Left kidney (tissue), 2 donors: ENCODE results near the gene PELI2. TPM values are rescaled to one million over a fixed set of nuclear protein-coding genes. Genes with fewer than 3 reads are reported as not detected.

Source experiments
- DNase-seq: peaks from one replicate; pipeline ENCODE4 v3.0.0-alpha.2; 2013
- polyA plus RNA-seq: library from polyadenylated mRNA; unstranded; fragments of 120-200 nt; gene quantifications from one replicate; pipeline ENCODE4 v1.2.1, GENCODE V29; 2013; ENCODE audit not compliant: insufficient read length

Gene PELI2
- polyA plus RNA-seq, 1 donor: 28.3 TPM

GRCh38 chr14:56199982-56200577 is 81.9 kb downstream of the PELI2 start:
- no peak for DNase-seq

DNA sequence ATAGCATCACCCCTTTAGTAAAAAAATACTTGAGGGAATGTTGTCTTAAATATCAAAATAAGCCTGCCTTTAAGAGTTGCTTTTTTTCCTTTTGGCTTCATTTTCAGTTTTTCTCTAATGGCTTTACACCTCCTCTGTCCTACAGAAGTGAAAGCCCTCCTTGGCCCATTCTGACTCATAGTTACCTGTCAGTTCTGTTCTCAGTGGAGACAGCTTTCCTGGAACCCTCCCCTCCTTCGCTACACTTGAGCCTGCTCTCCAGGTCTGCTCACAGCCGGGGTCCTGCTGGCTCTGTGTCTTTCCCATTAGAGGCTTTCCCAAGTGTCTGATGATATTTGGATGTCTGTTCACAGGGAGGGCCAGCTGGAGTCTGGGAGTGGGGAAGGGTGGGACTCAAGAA is 84.0 kb downstream of the PELI2 start:
- no peak for DNase-seq

- no peak for DNase-seq
These were observed 87.7 kb downstream of the PELI2 start for GRCh38 chr14:56205881-56206280.

DNA sequence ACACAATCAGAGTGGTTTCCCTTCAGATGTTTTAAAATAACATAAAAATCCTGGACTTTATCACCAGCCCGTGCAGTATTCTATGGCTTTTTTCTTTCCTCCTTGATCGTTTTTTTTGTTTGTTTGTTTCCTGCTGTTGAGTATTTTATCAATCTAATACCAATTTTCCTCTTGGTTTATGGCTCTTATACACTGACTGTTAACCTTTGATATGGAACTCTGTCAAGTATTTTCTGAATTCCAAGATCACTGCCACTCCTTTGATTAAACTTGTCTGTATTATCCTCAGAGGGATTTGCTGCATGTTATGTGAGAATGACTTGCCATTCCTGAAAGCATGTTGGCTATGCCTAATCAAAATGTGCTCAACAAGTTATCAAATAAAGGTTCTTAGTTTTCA is 88.4 kb downstream of the PELI2 start:
- no peak for DNase-seq

DNA sequence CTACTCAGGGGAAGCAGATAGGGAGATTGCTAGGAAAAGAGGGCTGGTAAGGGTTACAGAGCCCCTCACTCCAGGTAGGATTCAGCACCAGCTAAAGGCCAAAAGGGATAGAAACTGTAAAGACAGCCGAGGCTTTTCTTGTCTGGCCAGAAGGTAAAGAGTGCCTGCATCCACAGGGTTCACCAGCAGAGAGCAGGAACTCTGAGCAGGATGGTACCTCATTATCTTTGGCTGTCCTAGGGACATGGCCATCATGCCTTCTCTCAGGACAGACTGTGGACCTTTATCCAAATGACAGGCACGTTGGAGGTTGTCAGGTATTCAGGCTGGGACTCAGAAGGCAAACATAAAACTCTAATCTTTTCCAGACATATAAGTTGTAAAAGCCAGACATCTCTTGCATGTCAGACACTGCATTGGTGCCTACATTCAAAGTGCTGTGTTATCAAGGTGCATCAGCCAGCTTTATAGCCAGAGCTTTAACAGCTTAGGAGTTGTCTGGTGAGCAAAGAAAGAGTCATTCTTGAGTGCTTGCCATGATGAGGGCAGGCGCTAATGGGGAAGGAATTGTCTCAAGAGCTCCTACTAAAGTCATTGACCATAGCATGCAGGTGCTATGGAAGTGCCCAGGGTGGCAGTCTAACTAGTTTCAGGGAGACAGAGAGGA is 89.5 kb downstream of the PELI2 start:
- DNase-seq: no peak

GRCh38 chr14:56208520-56208919 is 90.3 kb downstream of the PELI2 start:
- no peak for DNase-seq

DNA sequence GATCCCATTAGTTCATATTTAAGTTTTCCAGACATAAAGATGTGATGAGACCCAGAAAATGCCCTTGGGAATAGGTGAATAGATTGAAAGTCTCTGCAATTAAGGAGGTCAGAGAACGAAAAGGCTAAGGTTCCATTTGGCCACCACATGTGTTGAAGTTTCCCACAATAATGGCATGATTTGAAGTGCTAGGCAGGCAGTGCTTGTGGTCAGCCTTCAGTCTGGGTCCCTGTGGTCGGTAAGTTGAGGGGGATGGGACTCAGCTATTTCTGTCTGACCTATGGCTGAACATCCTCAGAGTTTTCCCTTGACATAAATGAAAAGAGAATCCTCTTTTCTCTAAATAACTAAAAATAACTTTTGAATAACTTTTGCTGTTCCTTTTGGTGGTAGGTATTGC is 92.4 kb downstream of the PELI2 start:
- no peak for DNase-seq

DNA sequence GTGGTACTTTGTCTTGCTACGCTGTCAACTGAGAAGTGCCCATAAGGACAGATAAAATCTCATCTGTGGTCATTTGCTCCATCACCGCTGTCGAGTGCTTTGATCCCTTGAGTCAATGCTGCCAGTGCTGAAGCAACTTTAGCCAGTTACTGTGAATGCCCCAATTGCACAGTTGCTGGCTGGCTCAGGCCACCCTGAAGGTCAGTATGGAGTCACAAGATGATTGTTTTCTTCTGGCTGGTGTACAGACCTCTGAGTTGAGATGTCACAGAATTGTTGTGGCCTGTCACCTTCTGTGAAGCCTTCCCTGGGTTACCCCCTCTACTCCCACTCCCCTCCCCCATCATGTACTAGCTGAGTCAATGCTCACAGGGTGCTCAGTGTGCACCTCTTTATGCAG is 92.9 kb downstream of the PELI2 start:
- no peak for DNase-seq

DNA sequence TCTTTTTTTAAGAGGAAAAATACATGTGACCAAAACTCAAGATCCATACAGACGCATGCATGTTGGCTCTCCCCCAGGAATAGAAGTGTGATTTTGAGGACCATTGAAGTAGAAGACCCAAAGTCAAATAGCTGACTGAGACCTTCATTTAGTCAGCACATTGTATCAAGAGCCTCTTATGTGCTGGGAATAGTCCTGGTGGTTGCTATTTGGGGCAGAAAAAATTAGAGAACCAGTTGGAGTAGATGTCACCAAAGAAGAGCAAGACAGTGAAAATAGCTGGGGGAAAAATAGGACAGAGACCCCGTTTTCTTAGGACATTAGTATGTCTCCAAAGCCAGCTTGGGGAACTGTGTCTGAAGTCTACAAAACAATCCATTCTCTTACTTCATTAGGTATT is 93.6 kb downstream of the PELI2 start:
- no peak for DNase-seq

DNA sequence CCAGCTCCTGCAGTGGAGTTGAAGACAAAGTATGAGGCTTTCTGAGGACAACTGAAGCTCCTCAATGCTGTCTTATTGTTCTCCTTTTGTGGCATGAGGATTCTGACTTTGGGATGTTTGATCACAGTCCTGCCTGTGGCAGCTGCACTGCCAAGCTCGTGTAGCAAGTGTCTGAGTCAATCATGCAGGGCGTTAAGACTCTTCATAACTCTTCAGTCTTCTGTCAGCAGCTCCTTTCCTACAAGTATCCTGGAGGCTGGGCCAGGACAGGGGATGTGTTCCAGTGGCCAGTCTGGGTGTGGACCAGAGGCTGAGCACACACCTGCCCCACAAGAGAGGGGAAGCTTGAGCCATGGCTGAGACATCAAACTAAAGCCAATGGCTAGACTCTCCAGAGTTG is 94.3 kb downstream of the PELI2 start:
- no peak for DNase-seq

DNA sequence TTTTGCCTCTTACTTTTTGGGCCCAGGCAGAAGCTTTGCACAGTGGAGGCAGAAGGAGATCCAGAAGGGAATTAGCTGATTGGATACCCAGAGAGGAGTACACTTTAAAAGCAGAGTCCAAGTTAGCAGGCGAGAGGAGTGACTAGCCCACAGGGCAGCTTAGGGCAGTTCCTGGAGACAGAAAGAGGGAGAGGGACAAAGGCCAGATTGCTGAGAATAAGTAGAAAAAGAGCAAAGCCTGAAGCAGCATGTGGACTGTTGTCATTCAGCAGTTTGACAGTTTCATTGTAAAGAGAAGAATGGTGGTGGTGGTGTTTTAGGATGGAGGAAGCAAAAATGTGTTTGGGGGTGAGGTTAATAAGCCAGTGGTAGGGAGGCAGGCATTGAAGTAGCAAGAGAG is 95.1 kb downstream of the PELI2 start:
- DNase-seq: no peak

DNA sequence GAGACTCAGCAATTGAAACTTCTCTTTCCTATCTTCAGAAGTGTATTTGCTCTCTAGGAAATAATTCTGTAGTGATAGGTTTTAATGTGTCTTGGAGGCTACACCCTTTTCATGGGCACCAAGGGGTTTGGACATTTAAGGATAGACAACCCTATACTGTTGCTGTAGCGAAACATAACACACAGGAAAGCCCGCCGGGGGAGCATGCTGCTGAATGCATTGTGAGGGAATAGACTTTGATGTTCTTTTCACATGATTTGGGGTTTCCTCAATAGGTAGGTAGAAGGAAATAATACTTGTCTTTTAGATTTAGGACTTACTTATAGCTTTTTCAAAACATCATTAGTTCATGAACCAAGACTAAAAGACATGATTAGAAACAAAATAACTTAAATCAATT is 97.0 kb downstream of the PELI2 start:
- no peak for DNase-seq

GRCh38 chr14:56216626-56217379 is 98.6 kb downstream of the PELI2 start:
- peak; percentile 32 for DNase-seq

DNA sequence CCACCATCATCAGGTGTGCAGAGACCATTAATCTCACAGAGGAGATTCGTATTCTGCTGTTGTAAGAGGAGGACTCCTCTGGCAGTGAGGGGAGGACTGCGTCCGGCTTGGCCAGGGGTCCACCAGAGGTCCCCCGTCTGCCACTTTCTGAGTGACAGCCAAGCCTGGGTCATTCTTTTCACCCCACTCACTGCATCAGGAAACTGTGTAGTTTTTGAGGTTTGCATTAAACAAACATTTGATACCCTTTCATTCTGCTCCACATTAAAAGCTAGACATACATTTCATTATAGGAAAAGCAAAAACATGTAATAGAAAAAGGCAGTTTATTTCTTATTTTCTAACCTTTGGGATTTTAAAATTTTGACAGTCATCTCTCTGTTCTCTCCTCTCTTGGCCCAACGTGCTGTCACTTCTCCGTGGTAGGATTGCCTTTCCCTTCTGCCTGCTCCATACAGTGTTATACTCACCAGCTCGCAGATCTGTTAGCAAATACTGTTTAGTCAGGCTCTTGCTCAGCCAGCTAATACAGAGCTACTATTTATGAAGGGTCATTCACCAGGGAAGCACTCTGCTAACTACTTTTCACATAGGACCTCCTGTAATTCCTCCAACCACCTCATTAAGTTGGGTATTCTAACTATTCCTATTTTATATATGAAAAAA is 99.3 kb downstream of the PELI2 start:
- no peak for DNase-seq

- no peak for DNase-seq
These were observed 101.6 kb downstream of the PELI2 start for GRCh38 chr14:56219666-56220413.

GRCh38 chr14:56221382-56222128 is 103.3 kb downstream of the PELI2 start:
- DNase-seq: no peak

DNA sequence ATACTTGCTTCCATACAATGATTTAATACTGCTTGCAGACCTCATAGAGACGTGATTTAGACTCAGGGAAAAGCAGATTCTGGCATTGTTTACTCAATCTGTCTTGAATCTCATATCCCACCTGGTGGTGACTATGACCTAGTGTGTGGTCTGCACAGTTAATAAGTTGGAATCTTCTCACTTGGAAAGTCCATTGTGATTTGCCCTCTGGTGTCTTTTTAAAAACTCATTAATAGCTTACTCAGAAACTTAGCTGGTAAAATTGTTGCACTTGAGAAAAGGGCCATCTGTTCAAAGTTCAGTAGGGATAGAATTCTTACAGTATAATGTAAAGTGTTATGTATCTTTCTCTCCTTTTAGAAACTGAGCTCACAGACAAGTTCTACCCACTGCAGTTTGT is 106.0 kb downstream of the PELI2 start:
- no peak for DNase-seq

GRCh38 chr14:56224691-56225681 is 106.8 kb downstream of the PELI2 start:
- DNase-seq: no peak

GRCh38 chr14:56235388-56235787 is 117.2 kb downstream of the PELI2 start:
- DNase-seq: no peak

DNA sequence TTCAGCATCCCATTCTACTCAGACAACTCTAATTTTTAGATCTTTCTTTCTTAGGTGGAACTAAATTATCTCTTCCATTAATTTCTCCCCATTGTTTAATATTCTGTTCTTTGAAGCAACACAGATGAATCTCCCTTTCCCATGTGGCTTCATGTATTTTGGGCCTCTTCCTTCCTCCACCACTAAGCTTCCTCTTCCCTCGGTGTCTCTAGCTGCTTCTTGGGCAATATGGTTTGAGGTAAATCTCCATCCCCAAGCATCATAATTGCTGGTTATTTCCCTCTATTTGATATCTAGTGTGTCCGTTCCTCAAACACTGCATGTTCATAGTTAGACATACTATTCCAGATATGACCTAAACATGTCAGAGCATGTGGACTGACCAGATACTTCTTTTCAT is 119.2 kb downstream of the PELI2 start:
- no peak for DNase-seq
